GM12878 (cell line): ENCODE data around the gene DDR2. TPM values are rescaled to one million over a fixed set of nuclear protein-coding genes. Genes with fewer than 3 reads are reported as not detected.

Experiments
- ATAC-seq: fragments of 200-7000 bp; cut with Tn5 transposase; 3 replicates; pipeline ENCODE4 v1.9.1; 2020; ENCODE audit warnings: mild to moderate bottlenecking, moderate library complexity
- BruUV-seq: library from RNA; stranded (reverse); fragments of 400-500 nt; replicated peaks from 2 replicates; lab custom pipeline; 2021; lab: Mats Ljungman, UMichigan
- CTCF ChIA-PET: fragments of 300-600 bp; sonication (Branson Sonifier 250); formaldehyde crosslinking; extraction: SDS; loops from one replicate; lab custom pipeline; 2021; ENCODE audit warnings: inconsistent platforms; lab: Yijun Ruan, JAX
- POLR2A ChIA-PET: fragments of 350-600 bp; formaldehyde crosslinking; extraction: SDS; loops from one replicate; lab custom pipeline; 2021; ENCODE audit warnings: inconsistent platforms; lab: Charles Lee
- RAD21 ChIA-PET: fragments of 300-600 bp; sonication (Branson Sonifier 250); formaldehyde crosslinking; loops from one replicate; lab custom pipeline; 2023; ENCODE audit warnings: antibody characterized with exemption; ENCODE audit not compliant: unreplicated experiment; lab: Charles Lee
- SMC1A ChIA-PET: fragments of 300-600 bp; sonication (Branson Sonifier 250); formaldehyde crosslinking; loops from one replicate; lab custom pipeline; 2023; ENCODE audit not compliant: unreplicated experiment, uncharacterized antibody; lab: Charles Lee
- DNase-seq: peaks from one replicate; pipeline ENCODE4 v3.0.0-alpha.2; 2011; ENCODE audit warnings: low read depth, low spot score
- FAIRE-seq: peaks from 3 replicates; lab custom pipeline; 2011; peaks lifted over from hg19 to GRCh38; lab: Jason Lieb, UNC
- H2AFZ ChIP-seq: 2 replicates; pipeline ENCODE4 v1.6.0; 2011; ENCODE audit warnings: low read depth, low read length, control low read depth; ENCODE audit not compliant: control insufficient read depth
- H3K27ac ChIP-seq: 2 replicates; pipeline ENCODE4 v1.5.1; 2011; ENCODE audit warnings: control low read depth; ENCODE audit not compliant: control insufficient read depth, insufficient read depth
- H3K27me3 ChIP-seq, 2 experiments: replicated peaks in 1 of 2; 2 replicates each; pipeline versions ENCODE4 v1.6.0 to v1.6.1; 2011; ENCODE audit warnings: low read length in 1 of 2; ENCODE audit not compliant: control insufficient read depth in 2 of 2, insufficient read depth in 2 of 2
- H3K36me3 ChIP-seq, 2 experiments: 2 replicates each; pipeline ENCODE4 v1.5.1; 2011; ENCODE audit warnings: low read length in 1 of 2; ENCODE audit not compliant: control insufficient read depth in 2 of 2, insufficient read depth in 2 of 2
- H3K4me1 ChIP-seq: 2 replicates; pipeline ENCODE4 v1.6.1; 2011; ENCODE audit warnings: mild to moderate bottlenecking, low read length, moderate library complexity, mixed read lengths; ENCODE audit not compliant: control insufficient read depth, insufficient read depth
- H3K4me2 ChIP-seq: 2 replicates; pipeline ENCODE4 v1.6.0; 2011; ENCODE audit warnings: control low read depth; ENCODE audit not compliant: control insufficient read depth, insufficient read depth
- H3K4me3 ChIP-seq: fragments of 200-600 bp; sonication (generic); 2 replicates; pipeline ENCODE4 v1.5.1; 2016
- H3K79me2 ChIP-seq: 2 replicates; pipeline ENCODE4 v1.6.0; 2011; ENCODE audit warnings: low read length; ENCODE audit not compliant: control insufficient read depth, insufficient read depth
- H3K9ac ChIP-seq: 2 replicates; pipeline ENCODE4 v1.8.0; 2011; ENCODE audit warnings: low read length, control low read depth, mixed read lengths; ENCODE audit not compliant: control insufficient read depth, insufficient read depth
- H3K9me3 ChIP-seq: replicated peaks from 3 replicates; pipeline ENCODE4 v1.5.1; 2011; ENCODE audit warnings: mild to moderate bottlenecking, low read length; ENCODE audit not compliant: control insufficient read depth, insufficient read depth
- H4K20me1 ChIP-seq: 2 replicates; pipeline ENCODE4 v1.6.0; 2011; ENCODE audit not compliant: control insufficient read depth, insufficient read depth
- BMI1 ChIP-seq: fragments of 450-650 bp; IDR thresholded peaks from 2 replicates; pipeline ENCODE4 v1.6.1; 2016; ENCODE audit warnings: mild to moderate bottlenecking, moderate library complexity, borderline replicate concordance
- ESRRA ChIP-seq: IDR thresholded peaks from 2 replicates; pipeline ENCODE4 v1.6.1; 2012; ENCODE audit warnings: mild to moderate bottlenecking, low read length, improper control_type of control experiment
- ETV6 ChIP-seq, 2 experiments: fragments of 450-650 bp in 1 of 2; IDR thresholded peaks in 1 of 2; conservative IDR thresholded peaks in 1 of 2; 2 replicates each; pipeline ENCODE4 v1.6.1; 2014; ENCODE audit warnings: antibody characterized with exemption in 1 of 2, borderline replicate concordance in 1 of 2, low read depth in 1 of 2, mild to moderate bottlenecking in 1 of 2, moderate library complexity in 1 of 2
- IKZF1 ChIP-seq: fragments of 450-650 bp; conservative IDR thresholded peaks from 2 replicates; pipeline ENCODE4 v1.6.1; 2017; ENCODE audit warnings: antibody characterized with exemption, mild to moderate bottlenecking
- IKZF2 ChIP-seq, 2 experiments: fragments of 450-650 bp; IDR thresholded peaks; 2 replicates each; pipeline ENCODE4 v1.6.1; 2017; ENCODE audit warnings: mild to moderate bottlenecking in 2 of 2, moderate library complexity in 2 of 2
- NR2F1 ChIP-seq: fragments of 450-650 bp; conservative IDR thresholded peaks from 2 replicates; pipeline ENCODE4 v1.6.1; 2017; ENCODE audit warnings: mild to moderate bottlenecking
- PML ChIP-seq: IDR thresholded peaks from 2 replicates; pipeline ENCODE4 v1.6.1; 2012; ENCODE audit warnings: low read length, inconsistent platforms
- POLR2AphosphoS5 ChIP-seq: IDR thresholded peaks from 2 replicates; pipeline ENCODE4 v1.6.1; 2011; ENCODE audit warnings: mild to moderate bottlenecking, low read length, inconsistent platforms
- RBBP5 ChIP-seq: fragments of 200-600 bp; sonication (generic); conservative IDR thresholded peaks from 2 replicates; pipeline ENCODE4 v1.6.1; 2016
- SRF ChIP-seq, 2 experiments: IDR thresholded peaks; 2 replicates each; pipeline ENCODE4 v1.6.1; 2011; ENCODE audit warnings: low read depth in 2 of 2, low read length in 2 of 2, mild to moderate bottlenecking in 1 of 2, moderate library complexity in 1 of 2
- STAT3 ChIP-seq: IDR thresholded peaks from 2 replicates; pipeline ENCODE4 v1.6.1; 2011; ENCODE audit warnings: low read depth, low read length, improper control_type of control experiment
- WRNIP1 ChIP-seq: IDR thresholded peaks from 2 replicates; pipeline ENCODE4 v1.6.1; 2011; ENCODE audit warnings: low read depth, low read length, improper control_type of control experiment, borderline replicate concordance
- YBX1 ChIP-seq: fragments of 450-650 bp; IDR thresholded peaks from 2 replicates; pipeline ENCODE4 v1.6.1; 2016; ENCODE audit warnings: antibody characterized with exemption
- ZNF384 ChIP-seq: IDR thresholded peaks from 2 replicates; pipeline ENCODE4 v1.6.1; 2012; ENCODE audit warnings: low read depth, mild to moderate bottlenecking, low read length, improper control_type of control experiment, borderline replicate concordance
- WGBS: methylation state at CpG from one replicate; pipeline ENCODE4 v1.1.6; 2016; ENCODE audit warnings: low lambda C conversion rate; ENCODE audit not compliant: insufficient replicate concordance, insufficient coverage; ENCODE audit errors: missing lambda C conversion rate; 5-methylcytosine and 5-hydroxymethylcytosine counted together
- in situ Hi-C: fragments of 300-500 bp; cut with MboI; formaldehyde crosslinking; loops from 9 replicates; pipeline ENCODE4 v1.14.3; 2018; ENCODE audit warnings: mixed read lengths
- intact Hi-C: fragments of 100-400 bp; cut with micrococcal nuclease; formaldehyde crosslinking; loops from one replicate; pipeline ENCODE4 v1.14.2; 2022; ENCODE audit not compliant: unreplicated experiment
- polyA plus RNA-seq, 11 experiments: library from polyadenylated mRNA; depleted of rRNA in 4 of 11; unstranded in 6 of 11; stranded (reverse) in 5 of 11; fragments of >200 nt; fragmentation: Nextera tagmentation in 4 of 11; fragmentation: Illumina TruSeq in 1 of 11; extraction: Ambion mirVana in 4 of 11; extraction: Trizol in 1 of 11; gene quantifications; 1 replicate in 1 of 11; 2 replicates in 10 of 11; pipeline versions ENCODE4 v1.2.1 to v1.2.3, GENCODE V29; 2011 to 2016; ENCODE audit warnings: inconsistent platforms in 2 of 11, missing spikeins in 2 of 11, low read depth in 1 of 11
- total RNA-seq, 4 experiments: library from RNA; depleted of rRNA in 3 of 4; stranded (reverse); fragments of >200 nt in 3 of 4; fragmentation: Illumina TruSeq in 1 of 4; extraction: Trizol in 1 of 4; gene quantifications; 2 replicates each; pipeline versions ENCODE4 v1.2.1 to v1.2.3, GENCODE V29; 2013 to 2021
- TF ChIP-seq, protein P1 (sequence below): fragments of 450-650 bp; IDR thresholded peaks from 2 replicates; pipeline ENCODE4 v1.6.1; 2017; ENCODE audit warnings: low read depth, mild to moderate bottlenecking, moderate library complexity
- TF ChIP-seq, protein P2 (sequence below): IDR thresholded peaks from 2 replicates; pipeline ENCODE4 v1.6.1; 2012; ENCODE audit warnings: low read depth, low read length, improper control_type of control experiment
- TF ChIP-seq, protein P3 (sequence below): fragments of 450-650 bp; IDR thresholded peaks from 2 replicates; pipeline ENCODE4 v1.6.1; 2016; ENCODE audit warnings: mild to moderate bottlenecking
- TF ChIP-seq, protein P4 (sequence below): fragments of 150-350 bp; IDR thresholded peaks from 2 replicates; pipeline ENCODE4 v1.6.1; 2014; ENCODE audit warnings: mild to moderate bottlenecking, low read depth, low read length
- TF ChIP-seq, protein P5 (sequence below): IDR thresholded peaks from 2 replicates; pipeline ENCODE4 v1.6.1; 2012; ENCODE audit warnings: low read depth, low read length, improper control_type of control experiment

Gene DDR2
- total and polyA plus RNA-seq, 10 of the 15 experiments (the other 5 are each of a cell fraction or from before 2014, with no cell fraction given) = 1.9 to 8.8 (median 5.5) TPM

DNA sequence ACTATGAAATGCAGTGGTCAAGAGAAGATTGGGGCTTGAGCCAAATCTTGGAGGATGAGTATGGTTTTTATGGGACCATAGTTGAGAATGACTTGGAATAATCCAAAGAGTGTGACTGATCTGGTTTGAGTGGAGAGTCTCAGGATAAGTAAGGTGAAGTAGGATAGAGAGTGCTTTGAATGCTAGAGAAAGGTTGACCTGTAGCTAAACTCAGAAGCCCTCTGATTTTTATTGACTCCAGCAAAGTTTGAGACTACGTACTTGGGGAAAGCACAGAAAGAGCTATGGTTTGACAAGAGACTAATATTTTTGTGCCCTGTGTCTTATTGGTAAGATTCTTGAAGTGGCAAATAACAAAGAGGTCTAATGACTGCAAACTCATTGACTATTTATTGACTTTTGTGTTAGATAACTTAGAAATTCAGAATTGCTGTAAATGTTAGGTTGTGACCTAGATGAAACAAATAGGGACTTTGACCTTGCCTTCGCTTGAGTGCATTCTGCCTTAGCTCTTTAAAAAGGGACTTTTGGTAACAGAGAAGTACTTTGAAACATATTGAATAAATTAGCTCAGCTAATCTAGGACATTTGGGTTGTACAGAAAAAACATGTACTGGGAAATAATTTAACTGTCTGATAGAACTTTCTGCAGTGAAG is 35.6 kb upstream of the DDR2 start:
- POLR2A ChIA-PET = interaction anchor here (0.7 to 2.4 kb wide), 2 partner anchors 20 to 255 kb away, joined by 7 to 9 read pairs; no protein-coding TSS in a partner anchor
- H3K4me1 ChIP-seq = no peaks in the 10 kb centered on the region
- no peak overlapping the region for H2AFZ ChIP-seq
- ATAC-seq (peak; percentile 70), FAIRE-seq (no peak), DNase-seq (no peak)
- H3K9me3 ChIP-seq = no peaks in the 10 kb centered on the region
- H3K9ac ChIP-seq = no peak overlapping the region
- no peak overlapping the region for H3K27ac ChIP-seq
- H3K4me3 ChIP-seq = no peak overlapping the region
- no peaks in the 10 kb centered on the region for H3K27me3 ChIP-seq
- SMC1A ChIA-PET = interaction anchor here (0.7 to 2.6 kb wide), 14 partner anchors 9 to 203 kb away, joined by 3 to 19 read pairs (median 4); no protein-coding TSS in a partner anchor
- H4K20me1 ChIP-seq = no peaks in the 10 kb centered on the region
- peaks cover 0 to 11% of the 10 kb centered on the region in 2 experiments; a peak in 2 of 4 replicates for H3K36me3 ChIP-seq
- no TSS peak for BruUV-seq
- RAD21 ChIA-PET = interaction anchor here (0.8 to 2.2 kb wide), 11 partner anchors 9 to 204 kb away, joined by 3 to 15 read pairs (median 4); partner anchors contain the start of gene DDR2
- no peak overlapping the region for H3K4me2 ChIP-seq
- H3K79me2 ChIP-seq = no peaks in the 10 kb centered on the region
- WGBS = 96% methylated on average over 2 of the region's 2 CpGs
- in situ Hi-C loops = no loop called here
- intact Hi-C loops = no loop called here
- CTCF ChIA-PET = interaction anchor here (0.8 to 2.3 kb wide), 11 partner anchors 9 to 205 kb away, joined by 3 to 15 read pairs (median 4); partner anchors contain the start of gene DDR2
- TF ChIP-seq IKZF1 (no peak), NR2F1 (0 out of 2 replicates have a peak, but pooled peaks have one; percentile 20), STAT3 (no peak), BMI1 (no peak), ETV6 (conservative IDR thresholded peaks at IDR 0.05 in 1 of 2, IDR thresholded peaks at IDR 0.05 in 1 of 2; ENCODE audit: borderline replicate concordance in 1 of 2, low read depth in 1 of 2) (no peak), RBBP5 (no peak), POLR2AphosphoS5 (no peak), SRF (IDR thresholded peaks at IDR 0.05; ENCODE audit: low read depth in 2 of 2, low read length in 2 of 2) (no peak), YBX1 (no peak), ESRRA (peak; percentile 10; the same call in 1 of the 2 replicates), ZNF384 (no peak), IKZF2 (IDR thresholded peaks at IDR 0.05) (no peak), WRNIP1 (no peak), PML (no peak)
- TF ChIP-seq, protein P1, sequence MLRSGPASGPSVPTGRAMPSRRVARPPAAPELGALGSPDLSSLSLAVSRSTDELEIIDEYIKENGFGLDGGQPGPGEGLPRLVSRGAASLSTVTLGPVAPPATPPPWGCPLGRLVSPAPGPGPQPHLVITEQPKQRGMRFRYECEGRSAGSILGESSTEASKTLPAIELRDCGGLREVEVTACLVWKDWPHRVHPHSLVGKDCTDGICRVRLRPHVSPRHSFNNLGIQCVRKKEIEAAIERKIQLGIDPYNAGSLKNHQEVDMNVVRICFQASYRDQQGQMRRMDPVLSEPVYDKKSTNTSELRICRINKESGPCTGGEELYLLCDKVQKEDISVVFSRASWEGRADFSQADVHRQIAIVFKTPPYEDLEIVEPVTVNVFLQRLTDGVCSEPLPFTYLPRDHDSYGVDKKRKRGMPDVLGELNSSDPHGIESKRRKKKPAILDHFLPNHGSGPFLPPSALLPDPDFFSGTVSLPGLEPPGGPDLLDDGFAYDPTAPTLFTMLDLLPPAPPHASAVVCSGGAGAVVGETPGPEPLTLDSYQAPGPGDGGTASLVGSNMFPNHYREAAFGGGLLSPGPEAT = peak; percentile 28; the same call in 1 of the 2 replicates
- TF ChIP-seq, protein P2, sequence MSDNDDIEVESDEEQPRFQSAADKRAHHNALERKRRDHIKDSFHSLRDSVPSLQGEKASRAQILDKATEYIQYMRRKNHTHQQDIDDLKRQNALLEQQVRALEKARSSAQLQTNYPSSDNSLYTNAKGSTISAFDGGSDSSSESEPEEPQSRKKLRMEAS = no peak
- TF ChIP-seq, protein P3, sequence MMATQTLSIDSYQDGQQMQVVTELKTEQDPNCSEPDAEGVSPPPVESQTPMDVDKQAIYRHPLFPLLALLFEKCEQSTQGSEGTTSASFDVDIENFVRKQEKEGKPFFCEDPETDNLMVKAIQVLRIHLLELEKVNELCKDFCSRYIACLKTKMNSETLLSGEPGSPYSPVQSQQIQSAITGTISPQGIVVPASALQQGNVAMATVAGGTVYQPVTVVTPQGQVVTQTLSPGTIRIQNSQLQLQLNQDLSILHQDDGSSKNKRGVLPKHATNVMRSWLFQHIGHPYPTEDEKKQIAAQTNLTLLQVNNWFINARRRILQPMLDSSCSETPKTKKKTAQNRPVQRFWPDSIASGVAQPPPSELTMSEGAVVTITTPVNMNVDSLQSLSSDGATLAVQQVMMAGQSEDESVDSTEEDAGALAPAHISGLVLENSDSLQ = no peak
- TF ChIP-seq, protein P4, sequence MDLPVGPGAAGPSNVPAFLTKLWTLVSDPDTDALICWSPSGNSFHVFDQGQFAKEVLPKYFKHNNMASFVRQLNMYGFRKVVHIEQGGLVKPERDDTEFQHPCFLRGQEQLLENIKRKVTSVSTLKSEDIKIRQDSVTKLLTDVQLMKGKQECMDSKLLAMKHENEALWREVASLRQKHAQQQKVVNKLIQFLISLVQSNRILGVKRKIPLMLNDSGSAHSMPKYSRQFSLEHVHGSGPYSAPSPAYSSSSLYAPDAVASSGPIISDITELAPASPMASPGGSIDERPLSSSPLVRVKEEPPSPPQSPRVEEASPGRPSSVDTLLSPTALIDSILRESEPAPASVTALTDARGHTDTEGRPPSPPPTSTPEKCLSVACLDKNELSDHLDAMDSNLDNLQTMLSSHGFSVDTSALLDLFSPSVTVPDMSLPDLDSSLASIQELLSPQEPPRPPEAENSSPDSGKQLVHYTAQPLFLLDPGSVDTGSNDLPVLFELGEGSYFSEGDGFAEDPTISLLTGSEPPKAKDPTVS = no peak
- TF ChIP-seq, protein P5, sequence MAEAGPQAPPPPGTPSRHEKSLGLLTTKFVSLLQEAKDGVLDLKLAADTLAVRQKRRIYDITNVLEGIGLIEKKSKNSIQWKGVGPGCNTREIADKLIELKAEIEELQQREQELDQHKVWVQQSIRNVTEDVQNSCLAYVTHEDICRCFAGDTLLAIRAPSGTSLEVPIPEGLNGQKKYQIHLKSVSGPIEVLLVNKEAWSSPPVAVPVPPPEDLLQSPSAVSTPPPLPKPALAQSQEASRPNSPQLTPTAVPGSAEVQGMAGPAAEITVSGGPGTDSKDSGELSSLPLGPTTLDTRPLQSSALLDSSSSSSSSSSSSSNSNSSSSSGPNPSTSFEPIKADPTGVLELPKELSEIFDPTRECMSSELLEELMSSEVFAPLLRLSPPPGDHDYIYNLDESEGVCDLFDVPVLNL = no peak
